Measurements from ENCODE around the gene HEBP2.

Gene HEBP2

DNA sequence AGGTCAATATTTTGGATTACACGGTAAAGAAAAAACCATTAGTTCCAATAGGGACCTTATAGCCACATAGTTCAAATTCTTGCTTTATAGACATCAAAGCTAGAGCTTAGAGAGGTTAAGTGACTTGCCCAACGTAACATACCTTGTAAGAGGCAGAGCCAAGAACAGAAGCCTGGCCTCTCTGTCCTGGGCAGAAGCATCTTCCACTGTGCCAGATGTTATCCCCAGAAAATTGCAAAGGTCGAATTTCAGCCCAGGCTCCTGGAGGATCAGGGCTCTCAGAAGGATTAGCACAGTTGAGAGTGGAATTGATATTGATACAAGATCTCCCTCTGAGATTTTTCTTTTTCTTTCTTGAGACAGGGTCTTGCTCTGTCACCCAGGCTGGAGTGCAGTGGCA is 20.2 kb upstream of the HEBP2 start:
- no peak for TF ChIP-seq POLR2A (IDR thresholded peaks at IDR 0.05; ENCODE audit: low read depth, low read length)
- FAIRE-seq = no peak
- DNase-seq (ENCODE audit: insufficient read length, low spot score) = no peak

- no peak for TF ChIP-seq POLR2A (IDR thresholded peaks at IDR 0.05; ENCODE audit: low read depth, low read length)
These were observed 17.1 kb upstream of the HEBP2 start for GRCh38 chr6:138386897-138387296.

GRCh38 chr6:138387577-138388368 is 16.2 kb upstream of the HEBP2 start:
- no peak for TF ChIP-seq POLR2A (IDR thresholded peaks at IDR 0.05; ENCODE audit: low read depth, low read length)
- no peak for FAIRE-seq
- no peak for DNase-seq (ENCODE audit: insufficient read length, low spot score)

More at GRCh38 chr6:138386897-138387296, 17.1 kb upstream of the HEBP2 start:
- DNase-seq (ENCODE audit: insufficient read length, low spot score) (no peak), FAIRE-seq (no peak)

GRCh38 chr6:138389551-138389950 is 14.5 kb upstream of the HEBP2 start:
- FAIRE-seq (no peak), DNase-seq (ENCODE audit: insufficient read length, low spot score) (no peak)
- TF ChIP-seq POLR2A (IDR thresholded peaks at IDR 0.05; ENCODE audit: low read depth, low read length) = no peak

GRCh38 chr6:138393871-138394783 is 9.9 kb upstream of the HEBP2 start:
- DNase-seq (ENCODE audit: insufficient read length, low spot score) = no peak
- TF ChIP-seq POLR2A (IDR thresholded peaks at IDR 0.05; ENCODE audit: low read depth, low read length) = no peak
- FAIRE-seq = no peak

GRCh38 chr6:138396709-138397108 is 7.3 kb upstream of the HEBP2 start:
- no peak for FAIRE-seq
- no peak for DNase-seq (ENCODE audit: insufficient read length, low spot score)
- no peak for TF ChIP-seq POLR2A (IDR thresholded peaks at IDR 0.05; ENCODE audit: low read depth, low read length)

GRCh38 chr6:138397128-138398122 is 6.6 kb upstream of the HEBP2 start:
- FAIRE-seq (no peak), DNase-seq (ENCODE audit: insufficient read length, low spot score) (no peak)
- TF ChIP-seq POLR2A (IDR thresholded peaks at IDR 0.05; ENCODE audit: low read depth, low read length) = no peak

- DNase-seq (ENCODE audit: insufficient read length, low spot score) (no peak), FAIRE-seq (no peak)
- no peak for TF ChIP-seq POLR2A (IDR thresholded peaks at IDR 0.05; ENCODE audit: low read depth, low read length)
These were observed 3.7 kb upstream of the HEBP2 start for GRCh38 chr6:138400326-138400725.

- TF ChIP-seq POLR2A (IDR thresholded peaks at IDR 0.05; ENCODE audit: low read depth, low read length) = no peak
- no peak for DNase-seq (ENCODE audit: insufficient read length, low spot score)
- FAIRE-seq = no peak
These were observed 1.8 kb upstream of the HEBP2 start for GRCh38 chr6:138401960-138402837.

GRCh38 chr6:138402838-138403187 is 1.2 kb upstream of the HEBP2 start:
- DNase-seq (ENCODE audit: insufficient read length, low spot score) = no peak
- FAIRE-seq = no peak
- TF ChIP-seq POLR2A (IDR thresholded peaks at IDR 0.05; ENCODE audit: low read depth, low read length) = no peak

DNA sequence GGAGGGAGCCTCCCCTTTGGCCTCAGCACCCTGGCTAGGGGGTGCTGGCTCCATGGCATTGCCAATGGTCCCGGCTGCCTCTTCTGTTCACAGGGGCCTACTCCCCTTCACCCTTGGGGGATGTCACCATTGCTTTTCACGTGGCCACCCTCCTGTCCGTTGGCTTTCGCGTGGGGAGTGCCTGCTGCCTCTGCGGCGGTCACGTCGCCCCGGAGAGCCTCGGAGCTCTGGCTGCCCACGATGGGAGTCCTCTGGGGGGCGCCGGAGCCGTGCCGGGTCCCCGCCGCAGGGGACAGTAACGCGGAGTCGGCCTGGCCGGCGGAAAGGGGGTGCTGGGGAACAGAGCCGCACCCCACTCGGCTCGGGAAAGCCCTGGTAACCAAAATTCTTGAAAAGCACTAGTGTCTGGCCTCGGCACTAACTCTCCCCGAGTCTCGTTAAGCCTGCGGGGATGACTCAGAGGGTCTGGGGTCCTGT is 661 bp upstream of the HEBP2 start:
- no peak for TF ChIP-seq POLR2A (IDR thresholded peaks at IDR 0.05; ENCODE audit: low read depth, low read length)
- peak; percentile 7 for DNase-seq (ENCODE audit: insufficient read length, low spot score)
- FAIRE-seq = no peak

DNA sequence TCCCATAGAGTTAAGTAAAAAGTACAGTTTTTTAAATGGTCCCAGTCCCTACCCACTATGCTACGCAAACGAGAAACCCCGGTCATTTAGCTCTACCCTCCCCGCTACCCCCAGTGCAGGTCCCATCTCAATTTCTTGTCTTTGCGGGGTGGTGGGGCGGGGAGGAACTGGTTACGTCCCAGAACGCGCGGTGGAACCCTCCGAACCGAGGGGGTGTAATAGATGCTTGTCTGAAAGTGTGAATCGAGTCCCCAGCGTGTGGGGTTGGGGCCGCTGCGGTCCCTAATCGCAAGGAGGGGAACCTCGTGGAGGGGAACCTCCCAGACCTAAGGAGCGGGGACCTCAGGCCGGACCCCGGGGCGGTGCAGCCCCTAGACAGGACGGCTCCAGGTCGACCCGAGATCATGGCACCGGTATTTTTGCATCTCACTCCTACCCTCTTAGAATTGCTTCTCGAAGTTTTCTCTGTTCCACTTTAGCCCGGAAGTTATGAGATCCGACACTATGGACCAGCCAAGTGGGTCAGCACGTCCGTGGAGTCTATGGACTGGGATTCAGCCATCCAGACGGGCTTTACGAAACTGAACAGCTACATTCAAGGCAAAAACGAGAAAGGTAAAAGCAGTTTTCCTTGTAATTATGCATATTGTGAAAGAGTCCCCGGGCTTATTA is 779 bp downstream of the HEBP2 start:
- DNase-seq (ENCODE audit: insufficient read length, low spot score) = no peak
- FAIRE-seq = no peak
- no peak for TF ChIP-seq POLR2A (IDR thresholded peaks at IDR 0.05; ENCODE audit: low read depth, low read length)

Measured in H54 (cell line).